Upper lobe of left lung (tissue), 4 donors: ENCODE measurements around the gene DENND1A.

Source experiments
- EP300 ChIP-seq, 4 donors: sonication (generic); formaldehyde crosslinking; IDR thresholded peaks; one replicate each; pipeline ENCODE4 v1.5.1; 2017; ENCODE audit warnings: antibody characterized with exemption in 4 of 4, control low read depth in 2 of 4
- POLR2A ChIP-seq, 4 donors: fragments of 450-650 bp; IDR thresholded peaks; one replicate each; pipeline ENCODE4 v1.5.1; 2016 to 2017; ENCODE audit warnings: antibody characterized with exemption in 4 of 4, mild to moderate bottlenecking in 2 of 4
- TF ChIP-seq, protein P1 (sequence below), 6 experiments: fragments of 450-650 bp in 4 of 6; fragments of 200-600 bp in 2 of 6; sonication (generic) in 2 of 6; IDR thresholded peaks; one replicate each; pipeline ENCODE4 v1.5.1; 2016 to 2019; ENCODE audit warnings: antibody characterized with exemption in 6 of 6

DNA sequence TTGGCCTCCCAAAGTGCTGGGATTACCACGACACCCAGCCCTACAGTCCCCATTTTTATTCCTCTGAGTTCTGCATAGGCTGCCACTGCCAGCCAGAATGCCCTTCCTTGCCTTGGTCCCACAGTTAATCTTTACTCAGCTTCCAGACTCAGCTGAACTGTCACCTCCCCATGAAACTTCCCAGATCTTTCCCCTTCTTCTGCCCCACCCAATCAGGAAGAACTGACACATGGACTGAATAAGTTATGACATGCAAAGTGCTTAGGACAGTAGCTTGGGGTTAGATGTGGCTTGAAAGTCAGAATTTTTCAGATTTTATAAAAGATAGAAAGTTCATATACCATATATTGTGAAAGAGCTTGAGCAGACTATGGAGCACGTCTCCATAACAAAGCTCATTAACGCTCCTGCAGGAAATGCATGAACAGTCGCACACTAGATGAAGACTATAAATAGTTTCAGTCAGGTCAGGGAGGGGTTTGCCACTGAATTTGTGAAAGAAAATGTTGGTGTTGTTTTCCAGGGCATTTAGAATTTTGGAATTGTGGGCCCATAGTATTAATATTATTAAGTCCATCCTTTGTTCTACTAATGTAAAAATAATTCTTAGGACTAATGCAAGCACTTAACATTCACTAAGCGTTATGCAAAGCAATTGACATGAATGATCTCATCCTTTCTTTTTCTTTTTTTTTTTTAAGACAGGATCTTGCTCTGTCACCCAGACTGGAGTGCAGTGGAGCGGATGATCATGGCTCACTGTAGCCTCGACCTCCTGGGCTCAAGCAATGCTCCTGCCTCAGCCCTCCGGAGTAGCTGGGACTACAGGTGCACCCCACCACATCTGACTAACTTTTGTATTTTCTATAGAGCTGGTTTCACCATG is 36.1 kb upstream of the DENND1A start:
- TF ChIP-seq, protein P1, sequence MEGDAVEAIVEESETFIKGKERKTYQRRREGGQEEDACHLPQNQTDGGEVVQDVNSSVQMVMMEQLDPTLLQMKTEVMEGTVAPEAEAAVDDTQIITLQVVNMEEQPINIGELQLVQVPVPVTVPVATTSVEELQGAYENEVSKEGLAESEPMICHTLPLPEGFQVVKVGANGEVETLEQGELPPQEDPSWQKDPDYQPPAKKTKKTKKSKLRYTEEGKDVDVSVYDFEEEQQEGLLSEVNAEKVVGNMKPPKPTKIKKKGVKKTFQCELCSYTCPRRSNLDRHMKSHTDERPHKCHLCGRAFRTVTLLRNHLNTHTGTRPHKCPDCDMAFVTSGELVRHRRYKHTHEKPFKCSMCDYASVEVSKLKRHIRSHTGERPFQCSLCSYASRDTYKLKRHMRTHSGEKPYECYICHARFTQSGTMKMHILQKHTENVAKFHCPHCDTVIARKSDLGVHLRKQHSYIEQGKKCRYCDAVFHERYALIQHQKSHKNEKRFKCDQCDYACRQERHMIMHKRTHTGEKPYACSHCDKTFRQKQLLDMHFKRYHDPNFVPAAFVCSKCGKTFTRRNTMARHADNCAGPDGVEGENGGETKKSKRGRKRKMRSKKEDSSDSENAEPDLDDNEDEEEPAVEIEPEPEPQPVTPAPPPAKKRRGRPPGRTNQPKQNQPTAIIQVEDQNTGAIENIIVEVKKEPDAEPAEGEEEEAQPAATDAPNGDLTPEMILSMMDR (IDR thresholded peaks at IDR 0.05) = no peak
- no peak for TF ChIP-seq POLR2A (IDR thresholded peaks at IDR 0.05)
- no peak for TF ChIP-seq EP300 (IDR thresholded peaks at IDR 0.05)
